Right lung (tissue), 5 donors: Measurements from ENCODE around the gene PAIP2. TPM values are rescaled to one million over a fixed set of nuclear protein-coding genes. Genes with fewer than 3 reads are reported as not detected.
"Not testable (repeated sequence)": the region's sequence is repeated elsewhere in the genome, so short reads cannot be mapped to it uniquely, and the experiment has no call there.

Experiments
- DNase-seq, 2 donors: peaks; one replicate each; pipeline ENCODE4 v3.0.0-alpha.2; 2013
- polyA plus RNA-seq, 5 donors: library from polyadenylated mRNA; unstranded; fragments of 120-200 nt; gene quantifications; one replicate each; pipeline versions ENCODE4 v1.2.1 to v1.2.3, GENCODE V29; 2013; ENCODE audit warnings: inconsistent platforms in 1 of 5, low replicate concordance in 1 of 5; ENCODE audit not compliant: insufficient read length in 5 of 5, insufficient read depth in 1 of 5

PAIP2 gene
- polyA plus RNA-seq, 5 donors = 121 to 177 (median 143) TPM

- no peak for DNase-seq
These were observed 34.7 kb downstream of the PAIP2 start for GRCh38 chr5:139376364-139376763.

GRCh38 chr5:139377226-139377625, 35.6 kb downstream of the PAIP2 start:
- no peak for DNase-seq

- DNase-seq = no peak
These were observed 36.6 kb downstream of the PAIP2 start for GRCh38 chr5:139378101-139378825.

- no peak for DNase-seq
These were observed 37.3 kb downstream of the PAIP2 start for GRCh38 chr5:139378941-139379361.

GRCh38 chr5:139379626-139380449, 38.2 kb downstream of the PAIP2 start:
- no peak for DNase-seq

GRCh38 chr5:139381837-139382761, 40.4 kb downstream of the PAIP2 start:
- DNase-seq = no peak

GRCh38 chr5:139382807-139383206, 41.2 kb downstream of the PAIP2 start:
- no peak for DNase-seq

- DNase-seq = no peak
These were observed 41.8 kb downstream of the PAIP2 start, which contains the start of gene SLC23A1 for GRCh38 chr5:139383275-139383992. Gene SLC23A1 (minus strand): TSS chr5:139383297. CDS start chr5:139383253, 44 bp downstream.

GRCh38 chr5:139383993-139384590, 42.4 kb downstream of the PAIP2 start:
- no peak for DNase-seq

- no peak for DNase-seq
These were observed 43.0 kb downstream of the PAIP2 start for GRCh38 chr5:139384591-139385051.

- DNase-seq = no peak
These were observed 43.7 kb downstream of the PAIP2 start for GRCh38 chr5:139385061-139386049.

GRCh38 chr5:139386050-139386438, 44.4 kb downstream of the PAIP2 start:
- DNase-seq = no peak

- not testable (repeated sequence) for DNase-seq
These were observed 45.3 kb downstream of the PAIP2 start for GRCh38 chr5:139386956-139387355.

GRCh38 chr5:139387611-139388197, 46.0 kb downstream of the PAIP2 start:
- DNase-seq = no peak

- DNase-seq = no peak
These were observed 46.7 kb downstream of the PAIP2 start for GRCh38 chr5:139388198-139388821.

GRCh38 chr5:139389701-139390638, 48.3 kb downstream of the PAIP2 start, which contains the start of gene MZB1:
Gene MZB1 (minus strand): TSS chr5:139389913. CDS start chr5:139389856, 57 bp downstream.
- no peak for DNase-seq
